HL-60/S4 treated with phorbol 12-myristate 13-acetate at 8.2 ng/mL for 4 days and 3 days (cell line): ENCODE measurements around the gene KRTAP4-8.
"Not testable (repeated sequence)": the region's sequence is repeated elsewhere in the genome, so short reads cannot be mapped to it uniquely, and the experiment has no call there.

ENCODE experiments used
- in situ Hi-C: fragments of 300-500 bp; cut with MboI; formaldehyde crosslinking; loops from 2 replicates; pipeline ENCODE4 v1.15.0; 2022; ENCODE audit warnings: low sequenced_read_pairs

KRTAP4-8 gene

GRCh38 chr17:41098042-41098441 is at the start of gene KRTAP4-8:
TSS of gene KRTAP4-8 (minus strand) at chr17:41098142. CDS start at chr17:41098084, 58 bp downstream.
- in situ Hi-C loops, result no loop called here

- in situ Hi-C loops, result no loop called here
These were observed 47.3 kb upstream of the KRTAP4-8 start for GRCh38 chr17:41145261-41145660.

GRCh38 chr17:41144846-41145245 is 46.9 kb upstream of the KRTAP4-8 start:
- in situ Hi-C loops, result no loop called here

GRCh38 chr17:41141361-41141760 is 43.4 kb upstream of the KRTAP4-8 start:
- in situ Hi-C loops, result no loop called here

GRCh38 chr17:41140360-41141131 is 42.6 kb upstream of the KRTAP4-8 start, which contains the start of gene KRTAP4-6:
TSS of gene KRTAP4-6 (minus strand) at chr17:41140544. CDS start at chr17:41140487, 57 bp downstream.
- in situ Hi-C loops, result no loop called here

GRCh38 chr17:41139865-41140264 is 41.9 kb upstream of the KRTAP4-8 start:
- in situ Hi-C loops, result not testable (repeated sequence)

GRCh38 chr17:41133880-41134735 is 36.2 kb upstream of the KRTAP4-8 start:
- in situ Hi-C loops, result no loop called here

GRCh38 chr17:41131979-41132378 is 34.0 kb upstream of the KRTAP4-8 start:
- in situ Hi-C loops, result no loop called here

- in situ Hi-C loops, result no loop called here
These were observed 29.4 kb upstream of the KRTAP4-8 start for GRCh38 chr17:41127371-41127770.

- in situ Hi-C loops, result no loop called here
These were observed 28.5 kb upstream of the KRTAP4-8 start for GRCh38 chr17:41126412-41126811.

- in situ Hi-C loops, result no loop called here
These were observed 27.1 kb upstream of the KRTAP4-8 start for GRCh38 chr17:41125064-41125463.

- in situ Hi-C loops, result not testable (repeated sequence)
These were observed 26.0 kb upstream of the KRTAP4-8 start, which contains the start of gene KRTAP4-12 for GRCh38 chr17:41123991-41124371. TSS of gene KRTAP4-12 (minus strand) at chr17:41124182. CDS start at chr17:41124122, 60 bp downstream.

GRCh38 chr17:41123292-41123990 is 25.5 kb upstream of the KRTAP4-8 start:
- in situ Hi-C loops, result not testable (repeated sequence)

GRCh38 chr17:41121742-41122141 is 23.8 kb upstream of the KRTAP4-8 start:
- in situ Hi-C loops, result no loop called here

- in situ Hi-C loops, result not testable (repeated sequence)
These were observed 22.1 kb upstream of the KRTAP4-8 start for GRCh38 chr17:41119696-41120690.

GRCh38 chr17:41118721-41119120 is 20.8 kb upstream of the KRTAP4-8 start:
- in situ Hi-C loops, result no loop called here

GRCh38 chr17:41117846-41118386 is 20.0 kb upstream of the KRTAP4-8 start, which contains the start of gene KRTAP4-11:
TSS of gene KRTAP4-11 (minus strand) at chr17:41118373. CDS start at chr17:41118315, 58 bp downstream.
- in situ Hi-C loops, result not testable (repeated sequence)

GRCh38 chr17:41116297-41116696 is 18.4 kb upstream of the KRTAP4-8 start:
- in situ Hi-C loops, result no loop called here

GRCh38 chr17:41111151-41111885 is 13.4 kb upstream of the KRTAP4-8 start:
- in situ Hi-C loops, result no loop called here
